ENCODE measurements around the gene AOPEP.

GRCh38 chr9:94687451-94687850, 39.0 kb upstream of the AOPEP start:
- no peak for TF ChIP-seq POLR2A (IDR thresholded peaks at IDR 0.05)
- no peak for TF ChIP-seq CTCF (IDR thresholded peaks at IDR 0.05)
- TF ChIP-seq POLR2AphosphoS5 (IDR thresholded peaks at IDR 0.05; ENCODE audit: insufficient read depth in 1 of 2, low read depth in 1 of 2) = no peak
